ENCODE data around the gene CFAP77.
A peak's percentile ranks its signal among the peaks of the same experiment; 100 is the strongest.

The CFAP77 gene

GRCh38 chr9:132592451-132592850, 182.4 kb downstream of the CFAP77 start:
- H3K27ac ChIP-seq (ENCODE audit: extremely low read depth, low read depth, low read length), result no peak overlapping the region
- H3K4me1 ChIP-seq (ENCODE audit: control insufficient read depth, insufficient read depth, low read length), result no peaks in the 10 kb centered on the region
- H3K4me3 ChIP-seq (ENCODE audit: low read depth, low read length), result no peak overlapping the region
- CTCF ChIA-PET, result interaction anchor here (0.6 kb wide), 1 partner anchor 22 kb away, joined by 4 read pairs; no protein-coding TSS in a partner anchor
- peaks cover 0 to 25% of the 10 kb centered on the region in 2 experiments; a peak in 1 of 3 replicates for H3K36me3 ChIP-seq (ENCODE audit: control insufficient read depth in 2 of 2, insufficient read depth in 1 of 2, low read length in 2 of 2)
- POLR2A ChIA-PET, result no interaction called here
- no peak for TF ChIP-seq ZNF768 (tag by site-specific recombination; IDR thresholded peaks at IDR 0.05)
- 0 out of 2 replicates have a peak, but pooled peaks have one; percentile 28 for TF ChIP-seq ZNF10 (tag by site-specific recombination; IDR thresholded peaks at IDR 0.05)
- TF ChIP-seq ZNF335 (tag by site-specific recombination; conservative IDR thresholded peaks at IDR 0.05), result no peak
- no peaks in the 10 kb centered on the region for H3K9me3 ChIP-seq (ENCODE audit: control insufficient read depth, insufficient read depth, low read depth, low read length)

GRCh38 chr9:132594412-132594811, 184.4 kb downstream of the CFAP77 start:
- ChIA-PET CTCF (no interaction called here), POLR2A (no interaction called here)
- Histone ChIP-seq H3K36me3 (ENCODE audit: control insufficient read depth in 2 of 2, insufficient read depth in 1 of 2, low read length in 2 of 2) (peaks cover 0 to 32% of the 10 kb centered on the region in 2 experiments; a peak in 1 of 3 replicates), H3K9me3 (ENCODE audit: control insufficient read depth, insufficient read depth, low read depth, low read length) (no peaks in the 10 kb centered on the region), H3K27ac (ENCODE audit: extremely low read depth, low read depth, low read length) (no peak overlapping the region), H3K4me1 (ENCODE audit: control insufficient read depth, insufficient read depth, low read length) (no peaks in the 10 kb centered on the region), H3K4me3 (ENCODE audit: low read depth, low read length) (no peak overlapping the region)
- TF ChIP-seq TRIM28 (IDR thresholded peaks at IDR 0.05; ENCODE audit: borderline replicate concordance, low read length) (no peak), ZNF324 (tag by site-specific recombination; IDR thresholded peaks at IDR 0.05) (no peak), ZNF549 (tag by site-specific recombination; IDR thresholded peaks at IDR 0.05) (no peak), ZBTB48 (tag by site-specific recombination; IDR thresholded peaks at IDR 0.05) (no peak)

GRCh38 chr9:132595319-132595718, 185.3 kb downstream of the CFAP77 start:
- TF ChIP-seq ZNF148 (tag by site-specific recombination; IDR thresholded peaks at IDR 0.05; ENCODE audit: borderline replicate concordance) (no peak), SETDB1 (IDR thresholded peaks at IDR 0.05; ENCODE audit: insufficient read length, low read length) (no peak), CTCF (tag by site-specific recombination; IDR thresholded peaks at IDR 0.05) (no peak), ZBTB1 (tag by site-specific recombination; IDR thresholded peaks at IDR 0.05) (no peak), ZNF292 (tag by site-specific recombination; IDR thresholded peaks at IDR 0.05; ENCODE audit: borderline replicate concordance, low read depth) (no peak), KLF17 (tag by site-specific recombination; IDR thresholded peaks at IDR 0.05) (no peak), ZNF140 (tag by site-specific recombination; IDR thresholded peaks at IDR 0.05) (no peak), ZNF626 (tag by site-specific recombination; IDR thresholded peaks at IDR 0.05) (no peak), ZNF433 (tag by site-specific recombination; IDR thresholded peaks at IDR 0.05; ENCODE audit: low read depth) (no peak)
- ChIA-PET CTCF (interaction anchor here (1.0 kb wide), 1 partner anchor 205 kb away, joined by 3 read pairs; no protein-coding TSS in a partner anchor), POLR2A (no interaction called here)
- H3K4me3 ChIP-seq (ENCODE audit: low read depth, low read length), result no peak overlapping the region
- no peak overlapping the region for H3K27ac ChIP-seq (ENCODE audit: extremely low read depth, low read depth, low read length)
- H3K9me3 ChIP-seq (ENCODE audit: control insufficient read depth, insufficient read depth, low read depth, low read length), result no peaks in the 10 kb centered on the region
- H3K36me3 ChIP-seq (ENCODE audit: control insufficient read depth in 2 of 2, insufficient read depth in 1 of 2, low read length in 2 of 2), result peaks cover 0 to 39% of the 10 kb centered on the region in 2 experiments; a peak in 1 of 3 replicates
- no peaks in the 10 kb centered on the region for H3K4me1 ChIP-seq (ENCODE audit: control insufficient read depth, insufficient read depth, low read length)
